Activated CD8-positive, alpha-beta T cell treated with anti-CD3 and anti-CD28 coated beads for 36 hours (primary cell): Measurements from ENCODE around the gene ARSB. TPM values are rescaled to one million over a fixed set of nuclear protein-coding genes. Genes with fewer than 3 reads are reported as not detected.

Experiments used
- ATAC-seq: fragments of 200-7000 bp; cut with Tn5 transposase; one replicate; pipeline ENCODE4 v1.10.0; 2021; ENCODE audit warnings: mild to moderate bottlenecking, moderate library complexity
- CTCF ChIA-PET: fragments of 350-600 bp; sonication (Branson Sonifier 250); formaldehyde crosslinking; loops from one replicate; lab custom pipeline; 2021; ENCODE audit warnings: antibody characterized with exemption; lab: Charles Lee
- POLR2A ChIA-PET: fragments of 350-600 bp; sonication (Branson Sonifier 250); formaldehyde crosslinking; loops from one replicate; lab custom pipeline; 2021; ENCODE audit warnings: antibody characterized with exemption; lab: Charles Lee
- DNase-seq: peaks from one replicate; pipeline ENCODE4 v3.0.0-alpha.2; 2020
- H3K27ac Mint-ChIP-seq: one replicate; pipeline ENCODE4 v1.8.0; 2021; ENCODE audit warnings: mild to moderate bottlenecking, mixed read lengths
- H3K27me3 Mint-ChIP-seq: one replicate; pipeline ENCODE4 v1.8.0; 2021; ENCODE audit warnings: mixed read lengths
- H3K36me3 Mint-ChIP-seq: one replicate; pipeline ENCODE4 v1.8.0; 2021; ENCODE audit warnings: low read depth, mixed read lengths
- H3K4me1 Mint-ChIP-seq: one replicate; pipeline ENCODE4 v1.8.0; 2021; ENCODE audit warnings: low read depth, mixed read lengths
- H3K4me3 Mint-ChIP-seq: one replicate; pipeline ENCODE4 v1.8.0; 2021; ENCODE audit warnings: mild to moderate bottlenecking, moderate library complexity, mixed read lengths
- H3K9me3 Mint-ChIP-seq: one replicate; pipeline ENCODE4 v1.8.0; 2021; ENCODE audit warnings: mixed read lengths
- CTCF ChIP-seq: fragments of 200-600 bp; IDR thresholded peaks from one replicate; pipeline ENCODE4 v1.8.0; 2022; ENCODE audit warnings: antibody characterized with exemption, mild to moderate bottlenecking
- intact Hi-C: fragments of 100-400 bp; cut with micrococcal nuclease; formaldehyde crosslinking; loops from one replicate; pipeline ENCODE4 v1.10.0; 2022
- total RNA-seq, 2 experiments: library from RNA; stranded (reverse); gene quantifications; one replicate each; pipeline ENCODE4 v1.2.3, GENCODE V29; 2021

ARSB gene
- total RNA-seq, 2 experiments from 2014 or later, result 8.8 to 9.1 TPM

- Mint-ChIP-seq H3K4me3 (no peak overlapping the region), H3K27ac (no peak overlapping the region), H3K9me3 (no peaks in the 10 kb centered on the region), H3K36me3 (no peaks in the 10 kb centered on the region), H3K4me1 (peaks cover 13% of the 10 kb centered on the region), H3K27me3 (no peaks in the 10 kb centered on the region)
- intact Hi-C loops, result loop anchor here (10.0 kb wide), 1 partner anchor 90 kb away; no protein-coding TSS in a partner anchor
- ChIA-PET POLR2A (interaction anchor here (0.9 kb wide), 1 partner anchor 9 kb away, joined by 3 read pairs; no protein-coding TSS in a partner anchor), CTCF (no interaction called here)
- DNase-seq (no peak), ATAC-seq (no peak)
- no peak for TF ChIP-seq CTCF
These were observed 10.5 kb downstream of the ARSB start for GRCh38 chr5:78974601-78975000.

- DNase-seq (no peak), ATAC-seq (no peak)
- Mint-ChIP-seq H3K27ac (no peak overlapping the region), H3K4me1 (peaks cover 7% of the 10 kb centered on the region), H3K36me3 (no peaks in the 10 kb centered on the region), H3K4me3 (no peak overlapping the region), H3K27me3 (no peaks in the 10 kb centered on the region), H3K9me3 (no peaks in the 10 kb centered on the region)
- intact Hi-C loops, result loop anchor here (10.0 kb wide), 1 partner anchor 89 kb away; no protein-coding TSS in a partner anchor
- no peak for TF ChIP-seq CTCF
- ChIA-PET CTCF (interaction anchor here (0.6 kb wide), 1 partner anchor 9 kb away, joined by 3 read pairs; no protein-coding TSS in a partner anchor), POLR2A (interaction anchor here (0.9 kb wide), 1 partner anchor 10 kb away, joined by 3 read pairs; no protein-coding TSS in a partner anchor)
These were observed 11.1 kb downstream of the ARSB start for GRCh38 chr5:78974011-78974410.

DNA sequence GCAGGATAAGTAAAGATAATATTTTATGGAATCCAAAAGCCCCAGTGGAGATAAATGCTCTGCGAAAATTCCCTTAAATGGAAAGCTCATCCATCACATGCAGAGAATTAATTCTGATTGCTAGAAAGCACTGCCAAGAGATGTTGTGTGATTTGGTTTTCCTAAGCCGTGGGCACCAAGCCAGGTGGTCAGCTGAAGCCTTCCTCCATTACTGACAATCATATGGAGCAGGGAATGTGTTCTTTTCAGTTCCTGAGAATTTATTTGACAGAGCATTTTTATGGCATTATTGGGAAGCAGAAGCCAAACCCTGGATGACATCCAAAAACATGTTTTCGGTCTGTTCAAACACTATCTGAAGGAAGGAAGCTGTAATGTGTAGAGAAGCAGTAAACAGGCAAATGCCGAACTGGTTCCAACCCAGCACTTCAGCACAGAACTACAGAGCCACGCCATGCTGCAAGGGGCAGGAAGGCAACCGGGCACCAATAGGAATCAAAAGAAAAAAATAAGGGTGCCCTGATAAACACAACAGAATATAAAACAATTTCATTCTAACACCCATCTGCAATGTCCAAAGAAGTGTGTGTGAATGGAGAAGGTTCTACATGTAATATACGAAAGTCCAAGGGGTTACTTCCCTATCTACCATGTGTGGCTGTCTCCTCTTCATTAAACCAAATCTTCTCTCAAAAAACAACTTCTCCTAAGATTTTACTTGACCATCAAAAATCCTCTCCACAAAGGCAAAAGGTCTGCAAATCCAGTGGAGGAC lies 12.3 kb downstream of the ARSB start:
- ChIA-PET CTCF (no interaction called here), POLR2A (interaction anchor here (0.7 kb wide), 1 partner anchor 10 kb away, joined by 4 read pairs; no protein-coding TSS in a partner anchor)
- no peak overlapping the region for H3K27ac Mint-ChIP-seq
- peaks cover 4% of the 10 kb centered on the region for H3K4me1 Mint-ChIP-seq
- DNase-seq (no peak), ATAC-seq (no peak)
- no peak overlapping the region for H3K4me3 Mint-ChIP-seq
- H3K36me3 Mint-ChIP-seq, result no peaks in the 10 kb centered on the region
- intact Hi-C loops, result loop anchor here (10.0 kb wide), 1 partner anchor 88 kb away; no protein-coding TSS in a partner anchor
- TF ChIP-seq CTCF, result no peak
- no peaks in the 10 kb centered on the region for H3K9me3 Mint-ChIP-seq
- H3K27me3 Mint-ChIP-seq, result no peaks in the 10 kb centered on the region

GRCh38 chr5:78971998-78972397 lies 13.1 kb downstream of the ARSB start:
- POLR2A ChIA-PET, result interaction anchor here (0.7 kb wide), 1 partner anchor 9 kb away, joined by 4 read pairs; no protein-coding TSS in a partner anchor
- peaks cover 2% of the 10 kb centered on the region for H3K36me3 Mint-ChIP-seq
- ATAC-seq (no peak), DNase-seq (no peak)
- H3K4me1 Mint-ChIP-seq, result no peaks in the 10 kb centered on the region
- intact Hi-C loops, result loop anchor here (10.0 kb wide), 1 partner anchor 87 kb away; no protein-coding TSS in a partner anchor
- no peaks in the 10 kb centered on the region for H3K27me3 Mint-ChIP-seq
- H3K9me3 Mint-ChIP-seq, result no peaks in the 10 kb centered on the region
- no peak overlapping the region for H3K27ac Mint-ChIP-seq
- CTCF ChIA-PET, result interaction anchor here (1.2 kb wide), 1 partner anchor 13 kb away, joined by 3 read pairs; the partner anchor contains the start of gene ARSB
- H3K4me3 Mint-ChIP-seq, result no peak overlapping the region
- no peak for TF ChIP-seq CTCF

DNA sequence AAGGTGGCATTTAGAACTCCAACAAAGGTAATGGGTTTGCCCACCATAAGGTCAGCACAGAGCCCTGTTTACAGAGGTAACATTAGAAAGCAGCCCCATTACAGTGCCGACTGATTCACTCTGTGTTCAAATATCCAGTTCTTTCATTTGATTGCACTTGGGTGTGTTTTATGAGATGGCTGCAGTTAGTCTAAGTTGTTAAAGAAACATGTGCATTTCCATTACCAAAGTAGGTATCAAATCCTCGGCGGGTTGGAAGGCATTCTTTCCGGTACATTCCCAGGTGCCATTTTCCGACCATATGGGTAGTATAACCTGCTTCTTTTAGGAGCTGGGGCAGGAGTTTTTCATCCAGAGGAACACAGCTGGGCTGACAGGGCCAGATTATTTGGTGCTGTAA lies 16.3 kb downstream of the ARSB start:
- ChIA-PET CTCF (no interaction called here), POLR2A (no interaction called here)
- H3K9me3 Mint-ChIP-seq, result no peaks in the 10 kb centered on the region
- DNase-seq (no peak), ATAC-seq (no peak)
- intact Hi-C loops, result no loop called here
- H3K27ac Mint-ChIP-seq, result no peak overlapping the region
- H3K4me1 Mint-ChIP-seq, result no peaks in the 10 kb centered on the region
- no peaks in the 10 kb centered on the region for H3K27me3 Mint-ChIP-seq
- TF ChIP-seq CTCF, result no peak
- peaks cover 10% of the 10 kb centered on the region for H3K36me3 Mint-ChIP-seq
- no peak overlapping the region for H3K4me3 Mint-ChIP-seq
